Tibial artery (tissue), 4 donors: ENCODE measurements around the gene KRTAP5-8.

Source experiments
- DNase-seq, 2 donors: peaks; one replicate each; pipeline ENCODE4 v3.0.0-alpha.2; 2019
- H3K27ac ChIP-seq, 2 donors: fragments of 200-600 bp; sonication (generic) in 1 of 2; 1 replicate in 1 of 2; 2 replicates in 1 of 2; pipeline ENCODE4 v1.5.1; 2018 to 2019; ENCODE audit warnings: mild to moderate bottlenecking in 1 of 2
- H3K27me3 ChIP-seq, 2 donors: fragments of 200-600 bp; sonication (generic) in 1 of 2; one replicate each; pipeline versions ENCODE4 v1.5.1 to v1.6.0; 2016 to 2019
- H3K36me3 ChIP-seq, 3 donors: fragments of 200-600 bp; sonication (generic) in 2 of 3; one replicate each; pipeline ENCODE4 v1.5.1; 2016 to 2019; ENCODE audit warnings: mild to moderate bottlenecking in 2 of 3
- H3K4me1 ChIP-seq, 4 donors: fragments of 200-600 bp; sonication (generic) in 2 of 4; 1 replicate in 3 of 4; 2 replicates in 1 of 4; pipeline ENCODE4 v1.5.1; 2016 to 2019
- H3K4me3 ChIP-seq, 2 donors: fragments of 200-600 bp; sonication (generic) in 1 of 2; 1 replicate in 1 of 2; 2 replicates in 1 of 2; pipeline ENCODE4 v1.5.1; 2018 to 2019; ENCODE audit warnings: mild to moderate bottlenecking in 2 of 2
- H3K9me3 ChIP-seq, 3 donors: fragments of 200-600 bp; sonication (generic) in 1 of 3; one replicate each; pipeline ENCODE4 v1.5.1; 2016 to 2019
- intact Hi-C: fragments of 100-400 bp; cut with DNase I; formaldehyde crosslinking; loops from one replicate; pipeline ENCODE4 v1.15.0; 2023; ENCODE audit warnings: low total_unique reads
- TF ChIP-seq, protein P1 (sequence below), 2 experiments: fragments of 200-600 bp in 1 of 2; fragments of 450-650 bp in 1 of 2; IDR thresholded peaks; one replicate each; pipeline ENCODE4 v1.5.1; 2017 to 2019; ENCODE audit warnings: antibody characterized with exemption in 2 of 2, mild to moderate bottlenecking in 1 of 2, moderate library complexity in 1 of 2

KRTAP5-8 gene

DNA sequence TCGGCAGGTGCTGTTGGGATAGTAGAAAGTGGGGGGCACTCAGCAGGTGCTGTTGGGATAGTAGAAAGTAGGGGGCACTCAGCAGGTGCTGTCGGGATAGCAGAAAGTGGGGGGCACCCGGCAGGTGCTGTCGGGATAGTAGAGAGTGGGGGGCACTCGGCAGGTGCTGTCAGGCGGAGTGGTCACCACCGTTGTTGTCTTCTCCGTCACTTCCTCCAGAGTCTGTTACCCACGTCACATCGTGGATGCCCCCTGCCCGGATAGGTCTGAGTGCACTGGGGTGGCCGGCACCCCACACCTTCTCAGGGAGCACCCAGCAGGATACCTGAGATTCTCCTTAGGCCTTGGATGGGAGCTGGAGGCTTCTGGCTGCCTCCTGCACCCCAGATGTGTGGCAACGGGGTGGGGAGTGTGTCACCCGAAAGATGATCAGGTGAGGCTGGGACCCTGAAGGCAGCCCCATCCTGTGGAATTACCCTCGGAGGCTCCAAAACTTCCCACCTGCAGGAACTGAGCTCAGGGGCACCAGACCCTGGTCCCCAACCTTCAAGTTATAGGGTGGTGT is 34.9 kb upstream of the KRTAP5-8 start:
- no peak for DNase-seq
- H3K9me3 ChIP-seq, result peaks cover 0 to 25% (median 9%) of the 10 kb centered on the region in 3 donors
- H3K27me3 ChIP-seq, result no peaks in the 10 kb centered on the region
- H3K36me3 ChIP-seq, result peaks cover 73 to 87% (median 83%) of the 10 kb centered on the region in 3 donors
- no peak overlapping the region for H3K27ac ChIP-seq
- intact Hi-C loops, result no loop called here
- no peaks in the 10 kb centered on the region for H3K4me1 ChIP-seq
- TF ChIP-seq, protein P1, sequence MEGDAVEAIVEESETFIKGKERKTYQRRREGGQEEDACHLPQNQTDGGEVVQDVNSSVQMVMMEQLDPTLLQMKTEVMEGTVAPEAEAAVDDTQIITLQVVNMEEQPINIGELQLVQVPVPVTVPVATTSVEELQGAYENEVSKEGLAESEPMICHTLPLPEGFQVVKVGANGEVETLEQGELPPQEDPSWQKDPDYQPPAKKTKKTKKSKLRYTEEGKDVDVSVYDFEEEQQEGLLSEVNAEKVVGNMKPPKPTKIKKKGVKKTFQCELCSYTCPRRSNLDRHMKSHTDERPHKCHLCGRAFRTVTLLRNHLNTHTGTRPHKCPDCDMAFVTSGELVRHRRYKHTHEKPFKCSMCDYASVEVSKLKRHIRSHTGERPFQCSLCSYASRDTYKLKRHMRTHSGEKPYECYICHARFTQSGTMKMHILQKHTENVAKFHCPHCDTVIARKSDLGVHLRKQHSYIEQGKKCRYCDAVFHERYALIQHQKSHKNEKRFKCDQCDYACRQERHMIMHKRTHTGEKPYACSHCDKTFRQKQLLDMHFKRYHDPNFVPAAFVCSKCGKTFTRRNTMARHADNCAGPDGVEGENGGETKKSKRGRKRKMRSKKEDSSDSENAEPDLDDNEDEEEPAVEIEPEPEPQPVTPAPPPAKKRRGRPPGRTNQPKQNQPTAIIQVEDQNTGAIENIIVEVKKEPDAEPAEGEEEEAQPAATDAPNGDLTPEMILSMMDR (IDR thresholded peaks at IDR 0.05), result no peak
- H3K4me3 ChIP-seq, result no peak overlapping the region

DNA sequence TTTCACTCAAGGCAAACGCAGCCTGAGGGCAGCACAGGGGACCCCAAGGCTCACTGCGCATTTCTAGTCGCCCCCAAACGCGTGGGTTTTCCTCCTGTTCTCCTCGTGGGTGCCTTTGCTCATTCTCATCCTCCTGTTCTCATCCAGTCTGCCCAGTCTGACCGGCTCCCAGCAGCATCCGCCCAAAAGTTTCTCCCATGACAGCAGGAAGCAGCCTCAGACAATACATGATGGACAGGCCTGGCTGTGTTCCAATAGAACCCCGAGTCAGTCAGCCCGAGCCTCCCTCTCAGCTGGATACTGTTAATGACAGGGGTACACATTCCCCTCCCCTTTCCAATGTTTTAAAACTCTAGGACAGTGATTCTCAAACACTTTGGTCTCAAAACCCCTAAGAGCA is 33.3 kb upstream of the KRTAP5-8 start:
- Histone ChIP-seq H3K4me1 (no peaks in the 10 kb centered on the region), H3K27ac (no peak overlapping the region), H3K27me3 (no peaks in the 10 kb centered on the region), H3K4me3 (no peak overlapping the region), H3K9me3 (peaks cover 0 to 40% (median 15%) of the 10 kb centered on the region in 3 donors), H3K36me3 (peaks cover 58 to 71% (median 67%) of the 10 kb centered on the region in 3 donors)
- TF ChIP-seq, protein P1 (IDR thresholded peaks at IDR 0.05), result no peak
- no peak for DNase-seq
- intact Hi-C loops, result no loop called here

DNA sequence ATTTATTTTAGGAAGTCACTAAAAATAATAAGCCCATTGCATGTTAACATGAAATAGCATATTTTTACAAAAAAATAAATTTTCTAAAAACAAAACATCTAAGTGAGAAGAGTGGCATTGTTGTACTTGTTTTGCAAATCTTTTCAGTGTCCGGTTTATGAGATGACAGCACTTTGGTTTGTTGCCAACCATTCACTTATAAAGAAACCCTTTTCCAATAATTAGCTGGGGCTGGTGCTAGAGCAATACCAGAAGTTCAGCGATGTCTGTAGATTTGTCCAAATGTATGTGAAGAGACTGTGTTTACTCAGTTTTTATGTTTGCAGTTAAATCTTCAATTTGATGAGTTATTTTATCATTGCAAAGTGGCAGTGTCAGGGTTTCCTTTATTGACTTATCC is 32.8 kb upstream of the KRTAP5-8 start:
- H3K27me3 ChIP-seq, result no peaks in the 10 kb centered on the region
- DNase-seq, result no peak
- TF ChIP-seq, protein P1 (IDR thresholded peaks at IDR 0.05), result no peak
- intact Hi-C loops, result no loop called here
- no peak overlapping the region for H3K27ac ChIP-seq
- H3K9me3 ChIP-seq, result peaks cover under 1 to 45% (median 18%) of the 10 kb centered on the region in 3 donors
- H3K36me3 ChIP-seq, result peaks cover 54 to 66% (median 62%) of the 10 kb centered on the region in 3 donors
- H3K4me3 ChIP-seq, result no peak overlapping the region
- H3K4me1 ChIP-seq, result no peaks in the 10 kb centered on the region

DNA sequence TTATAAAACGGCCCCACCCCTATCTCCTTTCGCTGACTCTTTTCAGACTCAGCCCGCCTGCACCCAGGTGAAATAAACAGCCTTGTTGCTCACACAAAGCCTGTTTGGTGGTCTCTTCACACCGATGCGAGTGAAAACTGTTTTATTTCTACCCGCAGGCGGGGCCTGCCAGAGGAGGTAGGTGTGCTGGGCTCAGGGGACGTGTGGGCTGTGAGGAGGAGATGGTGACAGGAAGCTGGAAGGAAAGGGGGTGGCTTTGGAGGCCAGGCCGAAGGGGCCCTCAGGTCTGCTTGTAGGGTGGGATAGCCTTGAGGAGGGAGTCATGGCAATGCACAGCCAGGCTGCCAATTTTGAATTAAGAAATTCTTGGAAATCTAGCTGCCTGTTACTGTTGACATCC is 32.0 kb upstream of the KRTAP5-8 start:
- Histone ChIP-seq H3K4me1 (no peaks in the 10 kb centered on the region), H3K27ac (no peak overlapping the region), H3K36me3 (peaks cover 47 to 58% (median 55%) of the 10 kb centered on the region in 3 donors), H3K27me3 (no peaks in the 10 kb centered on the region), H3K9me3 (peaks cover 3 to 50% (median 18%) of the 10 kb centered on the region in 3 donors), H3K4me3 (no peak overlapping the region)
- intact Hi-C loops, result no loop called here
- TF ChIP-seq, protein P1 (IDR thresholded peaks at IDR 0.05), result no peak
- no peak for DNase-seq

- H3K4me3 ChIP-seq, result no peak overlapping the region
- H3K27me3 ChIP-seq, result no peaks in the 10 kb centered on the region
- no peaks in the 10 kb centered on the region for H3K4me1 ChIP-seq
- H3K27ac ChIP-seq, result no peak overlapping the region
- H3K9me3 ChIP-seq, result peaks cover 3 to 61% (median 21%) of the 10 kb centered on the region in 3 donors
- no peak for DNase-seq
- intact Hi-C loops, result no loop called here
- TF ChIP-seq, protein P1 (IDR thresholded peaks at IDR 0.05), result no peak
- H3K36me3 ChIP-seq, result peaks cover 34 to 45% (median 41%) of the 10 kb centered on the region in 3 donors
Observed at GRCh38 chr11:71507102-71507501, 30.7 kb upstream of the KRTAP5-8 start.
